ENCODE measurements around the gene PXK. TPM values are rescaled to one million over a fixed set of nuclear protein-coding genes. Genes with fewer than 3 reads are reported as not detected.

The PXK gene
- total RNA-seq, 3 donors from 2014 or later (not counting 1 experiment from before 2014, with no cell fraction given): 42.1 to 53.8 (median 48.9) TPM

GRCh38 chr3:58323529-58324390 lies 8.9 kb upstream of the PXK start:
- TF ChIP-seq, protein P1, sequence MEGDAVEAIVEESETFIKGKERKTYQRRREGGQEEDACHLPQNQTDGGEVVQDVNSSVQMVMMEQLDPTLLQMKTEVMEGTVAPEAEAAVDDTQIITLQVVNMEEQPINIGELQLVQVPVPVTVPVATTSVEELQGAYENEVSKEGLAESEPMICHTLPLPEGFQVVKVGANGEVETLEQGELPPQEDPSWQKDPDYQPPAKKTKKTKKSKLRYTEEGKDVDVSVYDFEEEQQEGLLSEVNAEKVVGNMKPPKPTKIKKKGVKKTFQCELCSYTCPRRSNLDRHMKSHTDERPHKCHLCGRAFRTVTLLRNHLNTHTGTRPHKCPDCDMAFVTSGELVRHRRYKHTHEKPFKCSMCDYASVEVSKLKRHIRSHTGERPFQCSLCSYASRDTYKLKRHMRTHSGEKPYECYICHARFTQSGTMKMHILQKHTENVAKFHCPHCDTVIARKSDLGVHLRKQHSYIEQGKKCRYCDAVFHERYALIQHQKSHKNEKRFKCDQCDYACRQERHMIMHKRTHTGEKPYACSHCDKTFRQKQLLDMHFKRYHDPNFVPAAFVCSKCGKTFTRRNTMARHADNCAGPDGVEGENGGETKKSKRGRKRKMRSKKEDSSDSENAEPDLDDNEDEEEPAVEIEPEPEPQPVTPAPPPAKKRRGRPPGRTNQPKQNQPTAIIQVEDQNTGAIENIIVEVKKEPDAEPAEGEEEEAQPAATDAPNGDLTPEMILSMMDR (IDR thresholded peaks at IDR 0.05): no peak
- no peak overlapping the region for H3K4me3 Mint-ChIP-seq
- 95% methylated on average over 2 of the region's 3 CpGs for WGBS (ENCODE audit: insufficient coverage)
- no peaks in the 10 kb centered on the region for H3K9me3 ChIP-seq (ENCODE audit: control insufficient read depth, insufficient read depth, low read length)
- no peaks in the 10 kb centered on the region for H3K27me3 Mint-ChIP-seq (ENCODE audit: low read depth in 2 of 2)
- H3K27ac ChIP-seq (ENCODE audit: low read length): no peak overlapping the region
- peaks cover 9% of the 10 kb centered on the region for H3K36me3 ChIP-seq (ENCODE audit: control insufficient read depth, insufficient read depth, low read length)
- no peaks in the 10 kb centered on the region for H3K36me3 Mint-ChIP-seq
- no peaks in the 10 kb centered on the region for H3K4me1 ChIP-seq (ENCODE audit: control insufficient read depth, insufficient read depth, low read length)
- no peaks in the 10 kb centered on the region for H3K4me1 Mint-ChIP-seq
- no peak overlapping the region for H3K4me3 ChIP-seq (ENCODE audit: low read length)
- H3K27me3 ChIP-seq (ENCODE audit: control insufficient read depth, insufficient read depth, low read length): no peaks in the 10 kb centered on the region
- intact Hi-C loops (cut with micrococcal nuclease): no loop called here
- DNase-seq: no peak
- H3K9me3 Mint-ChIP-seq: no peaks in the 10 kb centered on the region
- ATAC-seq: no peak
- peak overlapping the region; percentile 6 to 54 for H3K27ac Mint-ChIP-seq

DNA sequence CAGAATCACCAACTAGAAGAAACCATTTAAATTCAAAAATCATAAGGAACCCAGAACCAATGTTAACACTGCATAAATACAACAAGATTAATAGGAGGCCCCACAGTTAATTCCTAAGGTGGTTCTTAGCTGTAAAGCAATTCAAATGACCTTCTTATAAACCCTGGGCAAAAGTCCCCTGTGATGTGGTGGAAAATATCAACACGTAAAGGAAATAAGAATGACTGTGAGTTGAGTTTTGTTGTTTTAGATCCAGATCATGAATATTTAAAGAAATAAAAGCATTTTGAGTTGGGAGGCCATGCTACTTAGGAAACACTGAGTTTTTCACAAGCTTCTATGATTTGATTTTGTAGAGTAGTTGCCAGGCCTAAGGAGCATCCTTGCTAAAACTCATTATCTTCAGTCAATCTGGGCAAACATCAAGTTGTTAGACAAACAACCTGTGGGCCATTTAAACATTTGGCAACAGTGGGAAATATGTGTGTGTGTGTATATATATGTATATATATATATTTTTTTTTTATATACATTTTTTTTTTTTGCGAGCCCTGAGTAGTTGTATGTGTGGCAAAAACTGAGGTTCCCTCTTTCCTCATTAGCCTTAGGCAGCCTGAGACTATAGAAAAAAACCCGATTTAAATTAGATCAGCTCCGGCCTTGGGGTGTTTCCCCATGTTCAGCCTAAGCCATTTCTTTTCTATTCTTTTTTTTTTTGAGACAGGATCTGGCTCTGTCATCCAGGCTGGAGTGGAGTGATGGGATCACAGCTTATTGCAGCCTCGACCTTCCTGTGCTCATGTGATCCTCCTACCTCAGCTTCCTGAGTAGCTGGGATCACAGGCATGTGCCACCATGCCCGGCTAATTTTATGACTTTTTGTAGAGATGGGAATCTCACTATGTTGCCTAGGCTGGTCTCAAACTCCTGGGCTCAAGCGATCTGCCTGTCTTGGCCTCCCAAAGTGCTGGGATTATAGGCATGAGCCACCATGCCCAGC lies 8.0 kb upstream of the PXK start:
- no peaks in the 10 kb centered on the region for H3K4me1 ChIP-seq (ENCODE audit: control insufficient read depth, insufficient read depth, low read length)
- peaks cover 3% of the 10 kb centered on the region for H3K36me3 ChIP-seq (ENCODE audit: control insufficient read depth, insufficient read depth, low read length)
- Mint-ChIP-seq H3K27ac (peak overlapping the region; percentile 6 to 54), H3K4me3 (no peak overlapping the region), H3K27me3 (ENCODE audit: low read depth in 2 of 2) (no peaks in the 10 kb centered on the region), H3K4me1 (no peaks in the 10 kb centered on the region), H3K9me3 (no peaks in the 10 kb centered on the region), H3K36me3 (no peaks in the 10 kb centered on the region)
- no peak overlapping the region for H3K27ac ChIP-seq (ENCODE audit: low read length)
- DNase-seq: peak in 1 of 2 donors; percentile 23
- H3K27me3 ChIP-seq (ENCODE audit: control insufficient read depth, insufficient read depth, low read length): no peaks in the 10 kb centered on the region
- intact Hi-C loops (cut with micrococcal nuclease): no loop called here
- TF ChIP-seq, protein P1 (IDR thresholded peaks at IDR 0.05): no peak
- ATAC-seq: no peak
- H3K4me3 ChIP-seq (ENCODE audit: low read length): no peak overlapping the region
- WGBS (ENCODE audit: insufficient coverage): 74% methylated on average over 6 of the region's 7 CpGs
- no peaks in the 10 kb centered on the region for H3K9me3 ChIP-seq (ENCODE audit: control insufficient read depth, insufficient read depth, low read length)

DNA sequence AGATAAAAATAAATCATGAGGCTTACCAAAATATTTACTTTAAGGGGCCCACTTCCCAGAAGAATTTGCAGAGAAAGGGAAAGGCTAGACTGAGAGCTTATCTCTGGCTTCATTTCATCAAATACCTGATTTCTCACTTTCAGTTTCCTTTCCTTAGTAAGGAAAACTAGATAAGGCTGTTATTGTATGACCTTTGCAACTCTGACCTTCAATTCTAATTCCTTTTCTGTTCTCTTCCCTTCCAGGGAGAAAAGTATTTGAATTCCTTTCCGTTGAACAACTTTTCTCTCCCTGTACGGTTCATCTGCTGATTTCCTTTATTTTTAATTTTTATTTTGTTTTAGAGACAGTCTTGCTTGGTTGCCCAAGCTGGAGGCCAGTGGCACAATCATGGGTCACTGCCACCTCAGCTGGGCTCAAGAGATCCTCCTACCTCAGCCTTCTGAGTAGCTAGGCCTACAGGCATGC lies 7.1 kb upstream of the PXK start:
- Histone ChIP-seq H3K36me3 (ENCODE audit: control insufficient read depth, insufficient read depth, low read length) (no peaks in the 10 kb centered on the region), H3K9me3 (ENCODE audit: control insufficient read depth, insufficient read depth, low read length) (no peaks in the 10 kb centered on the region), H3K27ac (ENCODE audit: low read length) (no peak overlapping the region), H3K27me3 (ENCODE audit: control insufficient read depth, insufficient read depth, low read length) (no peaks in the 10 kb centered on the region), H3K4me1 (ENCODE audit: control insufficient read depth, insufficient read depth, low read length) (no peaks in the 10 kb centered on the region), H3K4me3 (ENCODE audit: low read length) (no peak overlapping the region)
- Mint-ChIP-seq H3K9me3 (no peaks in the 10 kb centered on the region), H3K27ac (no peak overlapping the region), H3K36me3 (no peaks in the 10 kb centered on the region), H3K27me3 (ENCODE audit: low read depth in 2 of 2) (no peaks in the 10 kb centered on the region), H3K4me1 (no peaks in the 10 kb centered on the region), H3K4me3 (no peak overlapping the region)
- TF ChIP-seq, protein P1 (IDR thresholded peaks at IDR 0.05): no peak
- ATAC-seq (no peak), DNase-seq (no peak)
- WGBS (ENCODE audit: insufficient coverage): no CpG with 5 or more reads among the region's 2 CpGs
- intact Hi-C loops (cut with micrococcal nuclease): no loop called here
